DND-41 (cell line): ENCODE data around the gene CD58.
"Not testable (repeated sequence)": the region's sequence is repeated elsewhere in the genome, so short reads cannot be mapped to it uniquely, and the experiment has no call there.

Experiments
- CTCF ChIP-seq: IDR thresholded peaks from 2 replicates; pipeline ENCODE4 v1.5.1; 2012; ENCODE audit warnings: borderline replicate concordance, low read length, moderate library complexity, mild to moderate bottlenecking; ENCODE audit not compliant: poor library complexity, severe bottlenecking; ENCODE audit errors: extremely low read depth
- EZH2 ChIP-seq: IDR thresholded peaks from 3 replicates; pipeline ENCODE4 v1.6.1; 2012; ENCODE audit warnings: borderline replicate concordance, low read depth, mild to moderate bottlenecking, moderate library complexity, low read length, inconsistent platforms; ENCODE audit not compliant: severe bottlenecking

- TF ChIP-seq CTCF, EZH2: not testable (repeated sequence)
Measured at GRCh38 chr1:116593401-116593800, 22.6 kb upstream of the CD58 start.
